ENCODE data around the gene PITX1. TPM values are rescaled to one million over a fixed set of nuclear protein-coding genes. Genes with fewer than 3 reads are reported as not detected.

PITX1 gene
- polyA plus RNA-seq, 1 experiment, result 14.3 TPM

GRCh38 chr5:135032695-135032998 lies 1.4 kb downstream of the PITX1 start:
- Histone ChIP-seq H3K4me3 (ENCODE audit: low read depth, low read length) (peak overlapping the region; percentile 63), H3K36me3 (ENCODE audit: control insufficient read depth, insufficient read depth, low read length) (peaks cover 4% of the 10 kb centered on the region), H3K27me3 (ENCODE audit: control insufficient read depth, insufficient read depth, low read length) (peaks cover 12% of the 10 kb centered on the region)
- no peak for DNase-seq (ENCODE audit: low read depth)
- POLR2A ChIA-PET, result no interaction called here
- no peak for TF ChIP-seq CTCF (IDR thresholded peaks at IDR 0.05; ENCODE audit: insufficient read depth, low read depth, low read length)
- CTCF ChIA-PET, result interaction anchor here (0.8 to 1.2 kb wide), 5 partner anchors 14 to 172 kb away, joined by 3 to 5 read pairs (median 3); no protein-coding TSS in a partner anchor

DNA sequence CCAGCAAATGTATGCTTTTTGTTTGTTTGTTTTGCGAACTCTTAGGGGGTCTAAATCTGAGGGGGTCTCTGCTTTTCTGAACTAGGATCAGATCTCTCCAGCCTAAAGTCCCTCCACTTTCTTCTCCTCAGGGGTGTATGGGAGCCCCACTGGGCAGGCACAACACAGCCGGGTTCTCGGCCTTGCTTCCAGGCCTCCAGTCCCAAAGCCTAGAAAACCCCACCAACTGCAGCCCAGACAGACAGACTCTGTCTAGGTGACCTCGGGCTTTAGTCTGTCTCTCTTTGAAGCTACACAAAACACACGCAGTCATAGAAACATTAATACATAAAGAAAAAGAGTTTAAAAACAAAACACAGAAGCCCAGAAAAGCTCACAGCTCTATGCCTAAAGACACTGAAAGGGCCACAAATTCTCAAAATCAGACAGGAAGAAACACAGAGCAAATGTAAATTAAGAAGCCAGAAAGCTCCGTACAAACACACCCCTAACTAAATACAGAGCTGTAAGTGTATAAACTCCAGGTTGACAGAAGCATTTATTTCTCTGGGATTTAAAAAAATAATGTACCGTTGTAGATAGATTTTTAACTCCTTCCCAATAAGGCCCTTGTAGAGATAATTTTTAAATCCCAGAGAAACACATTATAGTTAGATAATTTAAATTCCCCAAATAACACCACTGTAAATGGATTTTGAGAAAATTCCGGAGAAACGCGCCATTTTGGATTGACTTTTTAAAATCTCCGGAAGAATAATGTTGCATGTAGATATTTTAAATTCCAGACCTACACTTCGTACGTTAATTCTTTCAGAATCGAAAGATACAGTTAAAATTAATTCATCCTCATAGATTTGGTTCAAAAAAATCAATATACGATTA lies 2.0 kb downstream of the PITX1 start:
- Histone ChIP-seq H3K4me3 (ENCODE audit: low read depth, low read length) (peak overlapping the region; percentile 63), H3K27me3 (ENCODE audit: control insufficient read depth, insufficient read depth, low read length) (peaks cover 6% of the 10 kb centered on the region), H3K36me3 (ENCODE audit: control insufficient read depth, insufficient read depth, low read length) (peaks cover 4% of the 10 kb centered on the region)
- TF ChIP-seq CTCF (IDR thresholded peaks at IDR 0.05; ENCODE audit: insufficient read depth, low read depth, low read length), result no peak
- CTCF ChIA-PET, result interaction anchor here (1.0 to 1.7 kb wide), 3 partner anchors 13 to 159 kb away, joined by 3 to 4 read pairs (median 3); no protein-coding TSS in a partner anchor
- DNase-seq (ENCODE audit: low read depth), result no peak
- POLR2A ChIA-PET, result no interaction called here

GRCh38 chr5:135030956-135031812 lies 2.8 kb downstream of the PITX1 start:
- Histone ChIP-seq H3K4me3 (ENCODE audit: low read depth, low read length) (no peak overlapping the region), H3K36me3 (ENCODE audit: control insufficient read depth, insufficient read depth, low read length) (peaks cover 4% of the 10 kb centered on the region), H3K27me3 (ENCODE audit: control insufficient read depth, insufficient read depth, low read length) (peaks cover 2% of the 10 kb centered on the region; the same call in 1 of the 2 replicates)
- CTCF ChIA-PET, result interaction anchor here (0.9 to 1.7 kb wide), 3 partner anchors 20 to 160 kb away, joined by 3 to 4 read pairs (median 3); no protein-coding TSS in a partner anchor
- POLR2A ChIA-PET, result interaction anchor here (0.6 kb wide), 1 partner anchor 12 kb away, joined by 3 read pairs; no protein-coding TSS in a partner anchor
- no peak for DNase-seq (ENCODE audit: low read depth)
- TF ChIP-seq CTCF (IDR thresholded peaks at IDR 0.05; ENCODE audit: insufficient read depth, low read depth, low read length), result no peak

- no peak for DNase-seq (ENCODE audit: low read depth)
- Histone ChIP-seq H3K4me3 (ENCODE audit: low read depth, low read length) (no peak overlapping the region), H3K27me3 (ENCODE audit: control insufficient read depth, insufficient read depth, low read length) (no peaks in the 10 kb centered on the region), H3K36me3 (ENCODE audit: control insufficient read depth, insufficient read depth, low read length) (peaks cover 4% of the 10 kb centered on the region)
- ChIA-PET POLR2A (interaction anchor here (0.6 kb wide), 1 partner anchor 13 kb away, joined by 3 read pairs; no protein-coding TSS in a partner anchor), CTCF (interaction anchor here (0.9 to 1.7 kb wide), 2 partner anchors 20 to 161 kb away, joined by 3 to 4 read pairs; no protein-coding TSS in a partner anchor)
- TF ChIP-seq CTCF (IDR thresholded peaks at IDR 0.05; ENCODE audit: insufficient read depth, low read depth, low read length), result no peak
Measured at GRCh38 chr5:135030123-135030955, 3.7 kb downstream of the PITX1 start.

Data from BJ (cell line).